Fibroblast of skin of abdomen (primary cell): ENCODE measurements around the gene ABCG1.
"Not testable (repeated sequence)": the region's sequence is repeated elsewhere in the genome, so short reads cannot be mapped to it uniquely, and the experiment has no call there.

Experiments used
- DNase-seq: peaks from one replicate; pipeline ENCODE4 v3.0.0-alpha.2; 2013

Gene ABCG1

DNA sequence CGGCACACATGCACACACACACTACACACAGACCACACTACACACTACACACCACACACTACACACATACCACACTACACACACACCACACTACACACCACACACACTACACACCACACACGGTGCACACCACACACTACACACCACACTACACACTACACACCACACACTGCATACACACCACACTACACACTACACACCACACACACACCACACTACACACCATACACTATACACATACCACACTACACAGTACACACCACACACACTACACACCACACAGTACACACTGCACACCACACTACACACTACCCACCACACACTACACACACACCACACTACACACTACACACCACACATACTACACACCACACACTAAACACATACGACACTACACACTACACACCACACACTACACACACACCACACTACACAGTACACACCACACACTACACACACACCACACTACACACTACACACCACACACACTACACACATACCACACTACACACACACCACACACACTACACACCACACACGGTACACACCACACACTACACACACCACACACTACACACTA lies 73.7 kb downstream of the ABCG1 start:
- not testable (repeated sequence) for DNase-seq

DNA sequence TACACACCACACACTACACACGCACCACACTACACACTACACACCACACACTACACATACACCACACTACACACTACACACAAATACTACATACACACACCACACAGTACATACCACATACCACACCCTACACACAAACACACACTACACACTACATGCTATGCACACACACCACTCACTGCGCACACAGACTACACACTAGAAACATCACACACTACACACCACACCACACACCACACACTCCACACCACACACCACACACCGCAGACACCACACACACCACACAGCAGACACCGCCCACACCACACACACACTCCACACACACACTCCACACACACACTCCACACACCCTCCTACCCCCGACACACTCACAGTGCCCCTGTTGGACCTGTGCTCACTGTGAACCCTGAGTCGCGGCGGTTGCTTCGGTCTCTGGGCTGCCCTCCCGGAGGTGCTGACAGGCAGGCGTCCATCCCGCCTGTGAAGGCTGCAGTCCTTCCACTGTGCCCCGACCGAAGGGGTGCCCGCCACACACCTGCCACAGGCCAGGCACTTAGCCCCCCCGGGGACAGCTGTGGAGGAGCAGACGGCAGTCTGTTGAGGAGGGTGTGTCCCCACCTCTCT lies 74.8 kb downstream of the ABCG1 start:
- DNase-seq, result no peak

DNA sequence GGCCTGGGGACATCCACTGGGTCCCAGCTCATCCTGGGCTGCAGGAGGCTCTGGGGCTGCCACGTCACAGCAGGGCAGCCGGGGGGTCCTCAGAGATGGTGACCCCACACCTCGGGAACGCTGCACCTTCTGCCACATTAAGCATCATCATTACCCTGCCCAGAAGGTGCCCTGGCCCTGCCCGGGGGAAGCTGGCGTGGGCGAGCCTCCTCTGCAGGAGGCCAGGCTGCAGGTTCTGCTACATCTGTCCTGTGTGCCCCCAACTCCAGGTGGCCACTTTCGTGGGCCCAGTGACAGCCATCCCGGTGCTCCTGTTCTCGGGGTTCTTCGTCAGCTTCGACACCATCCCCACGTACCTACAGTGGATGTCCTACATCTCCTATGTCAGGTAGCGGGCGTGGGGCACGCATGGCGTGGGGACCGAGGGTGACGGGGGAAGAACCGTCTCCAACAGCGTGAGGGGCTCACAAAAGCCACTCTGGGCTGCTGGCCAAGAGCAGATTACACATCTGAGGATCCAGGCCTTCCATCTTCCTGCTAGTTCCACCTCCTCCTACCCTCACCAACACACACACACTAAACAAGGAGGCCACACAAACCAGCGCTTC lies 75.4 kb downstream of the ABCG1 start:
- no peak for DNase-seq

DNA sequence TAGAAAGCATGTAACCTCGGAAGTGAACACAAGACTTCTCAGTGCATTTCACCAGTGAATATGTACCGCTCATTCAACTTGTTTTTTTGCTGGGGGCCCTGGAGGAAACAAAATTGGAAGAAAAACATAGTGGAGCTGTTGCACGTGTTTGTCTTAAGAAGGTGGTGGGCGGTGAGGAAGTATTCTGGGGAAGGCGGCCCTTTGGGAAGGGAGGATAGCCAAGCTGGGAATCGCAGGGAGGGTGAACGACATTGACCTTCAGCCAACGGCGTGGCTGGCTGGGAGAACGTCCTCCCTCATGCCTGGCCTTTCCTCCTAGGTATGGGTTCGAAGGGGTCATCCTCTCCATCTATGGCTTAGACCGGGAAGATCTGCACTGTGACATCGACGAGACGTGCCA lies 76.9 kb downstream of the ABCG1 start:
- DNase-seq, result no peak

DNA sequence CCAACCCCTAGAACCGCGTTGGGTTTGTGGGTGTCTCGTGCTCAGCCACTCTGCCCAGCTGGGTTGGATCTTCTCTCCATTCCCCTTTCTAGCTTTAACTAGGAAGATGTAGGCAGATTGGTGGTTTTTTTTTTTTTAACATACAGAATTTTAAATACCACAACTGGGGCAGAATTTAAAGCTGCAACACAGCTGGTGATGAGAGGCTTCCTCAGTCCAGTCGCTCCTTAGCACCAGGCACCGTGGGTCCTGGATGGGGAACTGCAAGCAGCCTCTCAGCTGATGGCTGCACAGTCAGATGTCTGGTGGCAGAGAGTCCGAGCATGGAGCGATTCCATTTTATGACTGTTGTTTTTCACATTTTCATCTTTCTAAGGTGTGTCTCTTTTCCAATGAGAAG lies 77.6 kb downstream of the ABCG1 start:
- DNase-seq, result no peak

DNA sequence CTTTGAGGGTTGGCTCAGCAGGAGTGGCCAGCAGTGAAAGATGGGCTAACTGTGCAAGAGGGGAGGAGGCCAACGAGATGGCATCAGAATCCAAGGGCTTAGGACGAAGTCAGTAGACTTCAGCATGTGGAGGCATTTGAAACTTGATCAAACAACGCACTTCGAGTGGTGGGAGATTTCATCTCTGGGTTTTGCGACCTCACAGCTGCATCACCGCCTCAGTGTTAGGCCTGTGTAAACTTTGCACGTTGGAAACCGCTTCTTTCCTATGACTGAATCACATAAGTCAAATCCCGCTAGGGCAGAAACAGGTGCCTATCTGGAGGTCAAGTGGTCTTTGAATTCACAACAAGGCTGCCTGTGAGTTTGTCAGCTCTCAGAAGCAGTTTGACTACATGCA lies 78.4 kb downstream of the ABCG1 start:
- DNase-seq, result no peak

DNA sequence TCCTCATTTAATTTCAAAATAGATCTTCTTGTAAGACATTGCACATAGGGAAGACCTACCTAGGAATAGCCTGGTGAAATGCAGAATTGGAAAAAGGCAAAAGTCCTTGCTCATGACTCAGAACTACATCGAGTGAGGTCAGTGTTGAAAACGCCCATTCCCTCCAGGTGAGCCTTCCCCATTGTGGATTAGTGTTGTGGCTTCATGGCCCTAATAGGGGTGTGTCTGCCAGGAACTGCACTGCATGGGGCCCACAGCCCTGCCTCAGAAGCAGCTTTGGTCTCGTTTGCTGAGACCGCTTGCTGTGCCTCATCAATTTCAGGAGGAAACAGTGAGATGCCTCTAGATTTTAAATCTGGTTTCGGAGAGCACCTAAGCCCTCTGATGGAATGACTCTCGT lies 79.3 kb downstream of the ABCG1 start:
- no peak for DNase-seq

DNA sequence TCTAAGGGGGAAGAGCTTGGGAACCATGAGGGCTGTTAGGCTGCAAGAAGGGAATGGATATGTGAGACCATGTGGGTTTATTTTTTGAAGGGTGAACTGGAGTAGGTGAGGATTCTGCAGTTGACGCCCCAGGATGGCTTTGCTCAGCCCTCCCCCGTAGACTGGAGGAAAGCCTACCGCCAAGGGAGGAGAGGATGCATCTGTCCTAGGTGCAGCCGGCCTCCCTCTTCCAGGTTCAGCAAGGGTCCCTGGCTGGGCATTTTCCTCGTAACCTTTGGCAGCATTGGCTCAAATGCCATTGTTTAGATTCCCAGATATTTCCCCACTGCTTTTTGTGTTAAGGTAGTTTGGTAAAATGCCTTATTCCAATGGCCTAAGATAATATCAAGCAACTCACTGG lies 79.7 kb downstream of the ABCG1 start:
- no peak for DNase-seq

DNA sequence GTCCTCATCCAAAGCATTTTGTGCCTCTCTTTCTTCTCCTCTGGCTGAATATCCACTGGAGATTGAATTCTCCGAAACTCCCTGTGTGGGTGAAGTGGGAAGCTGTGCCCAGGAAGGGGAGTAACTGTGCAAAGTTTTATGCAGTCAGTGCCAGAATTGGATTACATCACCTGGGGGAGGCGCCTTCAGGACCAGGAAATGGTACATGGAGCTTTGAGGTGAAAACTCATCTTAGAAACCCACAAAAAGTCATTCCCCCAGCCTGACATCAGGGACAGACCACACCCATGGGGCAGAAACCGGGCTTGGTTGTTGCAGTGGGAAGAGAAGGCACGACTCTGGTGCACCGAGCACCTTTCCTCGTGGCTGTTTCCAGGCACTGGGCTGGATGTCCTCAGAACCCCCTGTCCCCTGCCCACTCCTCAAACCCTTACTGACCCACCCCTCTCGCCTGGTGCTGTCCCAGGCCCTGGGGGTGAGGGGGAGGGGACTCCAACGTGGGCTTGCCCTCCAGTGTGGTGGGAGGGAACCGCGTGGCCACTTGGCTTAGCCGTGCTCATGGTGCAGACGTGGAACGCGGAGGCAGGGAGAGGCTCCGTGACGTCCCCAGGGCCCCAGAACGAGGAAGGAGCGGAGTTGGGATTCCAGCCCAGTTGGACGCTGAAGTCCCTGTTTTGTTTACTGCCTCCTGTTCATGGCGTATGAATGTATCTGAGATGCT lies 80.5 kb downstream of the ABCG1 start:
- no peak for DNase-seq

DNA sequence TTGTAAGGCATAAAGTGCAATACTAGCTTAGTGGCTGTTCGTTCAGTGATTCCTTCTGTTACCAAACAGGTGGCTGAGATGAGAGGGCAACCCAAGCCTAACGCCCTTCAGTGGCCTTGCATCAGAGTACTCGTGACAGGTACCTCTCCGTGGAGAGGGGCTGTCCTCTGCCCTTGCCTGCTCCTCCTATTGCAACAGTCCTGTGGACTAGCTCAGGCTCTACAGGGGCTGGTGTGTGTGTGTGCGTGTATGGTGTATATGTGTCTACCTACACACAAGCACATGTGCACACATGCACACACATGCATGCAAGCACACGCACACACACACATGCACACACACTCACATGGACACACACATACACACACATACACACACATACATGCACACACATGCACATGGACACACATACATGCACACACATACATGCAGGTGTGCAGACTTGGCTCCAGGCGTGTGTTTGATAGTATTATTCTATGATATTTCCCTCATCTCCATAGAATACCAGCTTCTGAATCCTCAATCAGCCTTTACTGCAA lies 81.2 kb downstream of the ABCG1 start:
- no peak for DNase-seq

DNA sequence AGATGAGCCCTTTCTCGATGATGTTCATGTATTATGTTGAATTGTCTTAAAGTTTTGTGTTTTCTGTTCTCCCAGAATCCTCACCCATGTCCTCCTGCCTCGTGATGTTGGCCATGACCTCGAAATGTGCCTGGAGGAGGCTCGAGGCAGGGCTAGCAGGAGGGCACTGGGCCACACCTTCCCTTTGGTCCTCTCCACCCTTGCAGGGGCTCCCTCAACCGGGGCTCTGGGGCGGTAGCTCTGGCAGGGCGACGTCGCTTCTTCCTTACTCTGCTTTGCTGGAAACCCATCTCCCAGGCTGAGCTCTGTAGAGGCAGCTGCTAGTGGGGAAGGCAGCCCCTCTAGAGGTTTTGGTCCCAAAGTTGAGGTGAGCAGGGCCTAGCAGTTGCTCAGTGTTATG lies 82.0 kb downstream of the ABCG1 start:
- no peak for DNase-seq

DNA sequence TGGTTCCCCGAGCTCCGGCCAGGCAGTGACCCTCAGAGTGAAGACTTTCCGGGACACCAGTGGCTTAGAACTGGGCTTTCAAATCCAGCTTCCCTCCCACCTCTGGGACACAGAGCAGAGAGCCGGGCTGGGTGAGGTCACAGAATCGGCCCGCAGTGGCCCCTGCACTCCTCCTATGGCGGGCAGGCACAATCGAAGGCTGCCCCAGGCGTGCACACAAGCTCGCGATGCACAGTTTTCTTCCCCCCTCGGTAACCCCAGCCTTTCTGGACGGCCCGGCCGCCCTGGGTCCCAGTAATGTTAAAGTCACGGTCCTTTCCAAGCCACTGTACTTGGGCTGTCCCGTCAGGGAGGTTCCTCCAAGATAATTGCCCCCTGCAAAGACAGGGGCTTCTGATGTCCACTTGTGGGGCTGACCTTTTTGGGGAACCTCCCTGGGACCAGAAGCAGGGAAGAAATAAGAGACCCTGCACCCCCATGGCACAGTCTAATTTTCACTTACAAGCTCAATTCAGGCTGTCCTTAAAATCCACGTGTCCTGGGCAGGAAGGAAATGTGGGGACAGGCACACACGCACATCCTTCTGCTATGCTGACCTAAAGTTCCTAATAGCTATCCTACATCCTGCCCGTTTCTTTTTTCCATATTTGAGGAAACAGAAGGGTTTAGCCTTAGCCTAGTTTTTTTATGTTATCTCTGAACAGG lies 82.6 kb downstream of the ABCG1 start:
- no peak for DNase-seq

DNA sequence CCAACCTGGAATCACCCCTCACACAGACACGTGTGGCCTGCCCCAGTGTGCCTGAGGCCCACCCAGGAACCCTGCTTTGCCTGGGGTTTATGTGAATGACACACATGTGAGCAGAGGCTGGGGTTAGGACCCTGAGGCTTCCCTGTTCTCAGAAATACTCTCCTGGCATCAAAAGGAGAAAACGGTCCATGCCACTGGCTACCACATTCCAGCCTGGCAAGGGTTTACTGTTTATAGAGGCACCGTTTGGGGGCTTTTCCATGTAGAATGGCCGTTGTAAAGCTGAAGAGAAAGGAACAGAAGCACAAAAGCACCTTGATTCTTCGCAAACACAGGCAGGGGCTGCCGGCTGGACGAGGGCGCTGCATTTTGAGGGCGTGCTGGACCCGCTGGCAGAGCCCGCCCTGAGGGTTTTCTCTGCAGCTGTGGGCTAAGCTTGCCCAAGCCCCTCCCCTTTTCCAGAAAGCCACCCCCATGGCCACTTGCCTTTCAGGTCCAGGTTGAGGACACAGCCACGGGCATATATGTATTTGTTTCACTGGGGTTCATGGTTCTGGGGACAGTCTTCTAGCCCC lies 83.2 kb downstream of the ABCG1 start:
- no peak for DNase-seq

DNA sequence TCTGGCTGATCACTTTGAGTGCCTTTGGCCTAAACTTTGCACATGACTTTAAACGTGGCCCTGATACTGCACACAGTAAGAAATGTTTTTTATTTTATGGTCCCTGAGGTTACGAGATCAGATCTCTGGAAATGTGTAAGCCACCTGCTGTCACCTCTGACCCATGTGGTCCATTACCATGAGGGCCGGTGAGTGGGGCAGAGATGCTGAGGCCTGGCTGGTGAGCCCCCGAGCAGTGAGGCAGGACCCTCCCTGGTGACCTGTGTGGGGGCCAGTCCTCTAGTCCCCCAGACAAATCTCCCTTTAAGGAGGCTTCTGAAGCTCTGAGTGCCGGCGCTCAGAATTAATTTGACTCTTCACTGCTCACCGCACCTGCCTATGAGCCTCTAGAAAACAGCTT lies 83.9 kb downstream of the ABCG1 start:
- no peak for DNase-seq

DNA sequence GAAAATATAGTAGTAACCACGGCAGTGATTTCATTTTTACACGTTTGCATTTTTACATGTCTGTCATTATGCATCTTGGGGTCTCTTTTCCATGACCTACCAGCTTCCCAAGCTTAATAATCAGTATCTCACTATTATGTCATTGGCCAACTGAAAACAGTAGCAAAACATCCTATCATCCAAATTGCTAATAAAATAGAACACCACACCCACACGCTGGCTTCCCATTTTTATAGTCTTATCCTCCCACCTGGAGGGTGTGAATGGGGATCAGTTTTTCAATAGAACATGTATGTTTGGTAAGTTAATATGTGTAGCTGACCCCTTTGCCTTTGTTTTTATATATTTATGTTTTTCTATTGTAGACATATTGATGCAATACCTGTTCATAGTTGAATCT lies 84.5 kb downstream of the ABCG1 start:
- no peak for DNase-seq

DNA sequence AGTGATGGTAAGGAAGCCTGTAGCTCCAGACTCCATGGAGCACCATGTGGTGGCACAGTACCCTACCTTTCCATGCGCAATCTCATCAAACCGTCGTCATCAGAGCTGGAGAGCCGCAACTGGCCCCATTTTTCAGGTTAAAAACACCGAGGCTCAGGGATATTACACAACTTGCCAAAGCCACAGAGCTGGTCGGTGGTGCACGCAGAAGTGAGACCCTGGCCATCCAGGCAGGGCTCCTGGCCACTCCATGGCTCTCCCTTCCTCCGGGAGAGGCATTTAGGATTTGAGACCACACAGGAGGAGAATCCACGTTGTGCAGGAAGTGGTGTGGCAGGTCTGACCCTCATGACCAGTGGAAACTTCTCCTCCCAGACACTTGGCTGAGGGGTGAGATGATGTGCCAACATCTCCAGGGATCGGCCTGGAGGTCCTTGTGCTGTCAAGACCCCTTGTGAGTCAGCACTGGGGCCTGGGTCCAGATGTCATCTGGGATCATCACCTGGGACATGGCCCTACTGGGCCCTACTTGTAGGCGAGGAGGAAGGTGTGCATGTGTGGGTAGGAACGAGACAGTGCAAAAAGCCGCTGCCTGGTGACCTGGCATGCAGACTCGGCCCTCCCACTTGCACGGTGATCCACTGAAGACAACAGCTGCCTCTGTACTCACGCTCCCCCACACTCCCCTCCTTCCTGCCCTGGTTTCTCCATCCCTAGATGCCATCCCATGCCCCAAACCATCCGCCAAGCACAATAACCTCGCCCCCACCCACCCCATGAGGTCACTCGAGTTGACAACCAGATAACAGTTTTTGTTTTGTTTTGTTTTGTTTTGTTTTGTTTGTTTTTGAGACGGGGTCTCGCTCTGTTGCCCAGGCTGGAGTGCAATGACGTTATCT lies 85.9 kb downstream of the ABCG1 start:
- DNase-seq, result no peak

DNA sequence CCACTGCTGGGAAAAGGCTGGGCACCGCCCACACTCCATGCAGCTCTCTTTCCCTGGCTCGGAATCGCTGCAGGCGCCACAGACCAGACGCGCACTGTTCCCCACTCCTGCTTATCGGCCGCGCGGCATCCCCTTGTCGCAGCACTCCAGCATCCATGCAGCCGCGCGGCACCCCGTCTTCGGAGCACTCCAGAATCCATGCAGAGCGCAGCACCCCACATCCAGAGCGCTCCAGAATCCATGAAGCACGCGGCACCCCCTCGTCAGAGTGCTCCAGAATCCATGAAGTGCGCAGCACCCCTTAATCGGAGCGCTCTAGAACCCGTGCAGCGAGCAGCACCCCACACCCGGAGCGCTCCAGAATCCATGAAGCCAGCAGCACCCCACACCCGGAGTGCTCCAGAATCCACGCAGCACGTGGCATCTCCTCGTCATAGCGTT lies 86.8 kb downstream of the ABCG1 start:
- no peak for DNase-seq

DNA sequence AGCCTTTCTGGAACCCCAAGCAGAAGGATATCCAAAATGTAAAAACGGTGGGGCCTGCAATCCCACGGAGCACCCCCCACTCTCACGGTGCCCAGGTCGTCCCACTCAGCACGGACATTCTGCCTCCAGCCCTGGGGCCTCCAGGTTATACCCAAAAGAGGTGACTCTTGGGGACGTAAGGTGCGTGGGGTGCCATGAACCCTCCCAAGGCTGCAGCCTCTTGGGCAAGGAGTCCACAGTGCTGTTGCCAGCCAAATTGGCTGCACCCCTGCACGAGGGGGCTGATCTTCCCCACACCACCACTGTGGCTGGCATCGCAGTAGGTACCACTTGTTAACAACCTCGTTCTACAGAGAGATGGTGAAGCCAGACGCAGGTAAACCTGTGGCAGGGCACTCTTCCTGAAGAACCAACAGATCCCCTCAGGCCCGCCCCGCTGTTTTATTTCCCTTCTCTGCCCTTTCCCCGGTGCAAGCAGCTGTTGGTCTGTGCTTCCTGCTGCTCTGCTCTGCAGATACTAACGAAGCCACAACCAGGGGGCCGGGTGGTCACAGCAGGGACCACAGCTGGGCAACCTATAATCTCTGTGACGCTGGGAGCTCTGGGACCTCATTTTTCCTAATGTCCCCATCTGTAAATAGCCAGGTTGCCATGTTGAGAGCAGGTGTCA lies 87.6 kb downstream of the ABCG1 start:
- DNase-seq, result no peak

DNA sequence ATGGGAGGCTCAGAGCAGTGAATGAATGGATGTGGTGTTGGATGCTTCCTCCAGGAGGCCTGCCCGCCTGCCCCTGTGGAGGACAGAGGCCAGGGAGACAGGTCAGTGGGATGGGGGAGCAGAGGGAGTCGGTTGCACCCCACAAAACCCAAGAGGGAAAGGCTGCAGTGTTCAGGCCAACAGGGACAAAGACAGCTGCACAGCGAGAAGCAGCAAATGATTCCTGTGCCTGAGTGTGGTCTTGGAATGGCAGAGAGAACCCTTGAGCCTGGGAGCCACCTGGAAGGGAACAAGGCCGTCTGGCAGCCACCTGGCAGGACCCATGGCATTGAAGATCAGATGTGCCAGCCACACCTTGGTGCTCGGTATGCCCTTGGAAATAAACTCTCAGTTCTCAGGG lies 88.2 kb downstream of the ABCG1 start:
- DNase-seq, result no peak

DNA sequence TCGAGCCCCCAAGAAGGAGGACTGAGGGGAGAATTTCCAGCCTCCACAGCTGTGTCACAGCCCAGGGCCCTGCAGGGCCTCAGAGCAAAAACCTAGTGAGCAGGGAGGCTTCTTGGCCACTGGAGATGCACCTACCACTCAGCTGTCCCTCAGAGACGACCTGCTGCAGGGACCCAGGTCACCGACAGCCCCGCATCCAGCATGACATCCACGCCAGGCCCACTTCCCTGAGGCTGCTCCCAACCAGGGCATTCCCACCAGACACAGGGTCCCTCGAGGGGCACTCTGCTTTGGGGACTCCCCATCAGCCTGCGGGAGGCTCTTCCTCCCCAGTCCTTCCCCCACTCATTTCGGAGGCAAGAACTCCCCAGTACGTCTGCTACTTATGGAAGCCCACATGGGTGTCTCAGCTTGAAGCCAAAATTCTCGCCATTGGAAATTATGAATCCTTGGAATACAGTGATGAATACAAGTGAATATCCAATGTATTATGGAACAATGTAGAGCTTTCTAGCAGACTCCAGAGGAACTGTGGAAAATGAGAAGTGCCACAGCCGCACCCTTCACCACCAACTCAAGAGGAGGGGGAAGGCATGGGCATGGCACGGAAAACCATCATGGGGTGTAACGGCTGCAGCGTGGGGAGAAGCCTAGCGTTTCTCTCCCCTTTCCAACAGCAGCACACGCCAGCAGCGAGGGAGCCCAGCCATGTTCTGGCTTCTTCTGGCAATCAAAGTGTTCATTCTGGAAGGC lies 89.4 kb downstream of the ABCG1 start:
- no peak for DNase-seq
